Vagina (tissue), 2 donors: ENCODE results near the gene PERM1.

Source experiments
- POLR2A ChIP-seq, 2 donors: fragments of 450-650 bp; IDR thresholded peaks; one replicate each; pipeline ENCODE4 v1.6.1; 2017; ENCODE audit warnings: antibody characterized with exemption in 2 of 2, mild to moderate bottlenecking in 2 of 2, moderate library complexity in 2 of 2
- POLR2AphosphoS5 ChIP-seq, 2 donors: sonication (generic); formaldehyde crosslinking; IDR thresholded peaks; one replicate each; pipeline ENCODE4 v1.9.0; 2017; ENCODE audit warnings: antibody characterized with exemption in 2 of 2, mild to moderate bottlenecking in 2 of 2, low read depth in 1 of 2; ENCODE audit not compliant: insufficient read depth in 1 of 2
- TF ChIP-seq, protein P1 (sequence below), 3 experiments: fragments of 450-650 bp in 2 of 3; fragments of 200-600 bp in 1 of 3; sonication (generic) in 1 of 3; IDR thresholded peaks; one replicate each; pipeline ENCODE4 v1.5.1; 2017 to 2019; ENCODE audit warnings: antibody characterized with exemption in 3 of 3, mild to moderate bottlenecking in 2 of 3, moderate library complexity in 2 of 3

- TF ChIP-seq POLR2A (IDR thresholded peaks at IDR 0.05), result no peak
- TF ChIP-seq, protein P1, sequence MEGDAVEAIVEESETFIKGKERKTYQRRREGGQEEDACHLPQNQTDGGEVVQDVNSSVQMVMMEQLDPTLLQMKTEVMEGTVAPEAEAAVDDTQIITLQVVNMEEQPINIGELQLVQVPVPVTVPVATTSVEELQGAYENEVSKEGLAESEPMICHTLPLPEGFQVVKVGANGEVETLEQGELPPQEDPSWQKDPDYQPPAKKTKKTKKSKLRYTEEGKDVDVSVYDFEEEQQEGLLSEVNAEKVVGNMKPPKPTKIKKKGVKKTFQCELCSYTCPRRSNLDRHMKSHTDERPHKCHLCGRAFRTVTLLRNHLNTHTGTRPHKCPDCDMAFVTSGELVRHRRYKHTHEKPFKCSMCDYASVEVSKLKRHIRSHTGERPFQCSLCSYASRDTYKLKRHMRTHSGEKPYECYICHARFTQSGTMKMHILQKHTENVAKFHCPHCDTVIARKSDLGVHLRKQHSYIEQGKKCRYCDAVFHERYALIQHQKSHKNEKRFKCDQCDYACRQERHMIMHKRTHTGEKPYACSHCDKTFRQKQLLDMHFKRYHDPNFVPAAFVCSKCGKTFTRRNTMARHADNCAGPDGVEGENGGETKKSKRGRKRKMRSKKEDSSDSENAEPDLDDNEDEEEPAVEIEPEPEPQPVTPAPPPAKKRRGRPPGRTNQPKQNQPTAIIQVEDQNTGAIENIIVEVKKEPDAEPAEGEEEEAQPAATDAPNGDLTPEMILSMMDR (IDR thresholded peaks at IDR 0.05), result no peak
- no peak for TF ChIP-seq POLR2AphosphoS5 (IDR thresholded peaks at IDR 0.05; ENCODE audit: insufficient read depth in 1 of 2, low read depth in 1 of 2)
These were observed 54.7 kb downstream of the PERM1 start for GRCh38 chr1:927234-927633.
